K562 treated with DMSO at 1 percent for 12 hours (cell line): Measurements from ENCODE around the gene CTSL. TPM values are rescaled to one million over a fixed set of nuclear protein-coding genes. Genes with fewer than 3 reads are reported as not detected.

Experiments used
- total RNA-seq: library from RNA; unstranded; fragments of 300-600 nt; gene quantifications from 2 replicates; pipeline ENCODE4 v1.2.3, GENCODE V29; 2022; ENCODE audit not compliant: insufficient read depth

Gene CTSL
- 119 and 125 TPM in 2 replicates for total RNA-seq

GRCh38 chr9:87725900-87726709 lies at the start of gene CTSL:
CTSL (plus strand) TSS chr9:87726119; CDS start chr9:87727604, 1,485 bp downstream.

Other genes starting within 250 kb of the CTSL start
- 8.7 and 32.4 TPM in 2 replicates for gene DAPK1, start 228.3 kb upstream of the CTSL start, total RNA-seq
- not detected in 2 replicates for gene SPATA31E1, start 156.8 kb downstream of the CTSL start, total RNA-seq
- gene SPATA31C1, start 191.8 kb downstream of the CTSL start, total RNA-seq, result not detected in 2 replicates
- 1.5 and 1.7 TPM in 2 replicates for gene CDK20, start 248.4 kb downstream of the CTSL start, total RNA-seq